ENCODE results near the gene DGCR8.

- TF ChIP-seq CTCF (conservative IDR thresholded peaks at IDR 0.05; ENCODE audit: low read depth, low read length) (no peak), CEBPB (IDR thresholded peaks at IDR 0.05; ENCODE audit: low read depth, low read length) (no peak), POLR2A (IDR thresholded peaks at IDR 0.05; ENCODE audit: low read depth, low read length) (no peak), MXI1 (IDR thresholded peaks at IDR 0.05; ENCODE audit: borderline replicate concordance, low read depth, low read length) (no peak), BHLHE40 (IDR thresholded peaks at IDR 0.05; ENCODE audit: low read depth, low read length) (no peak), MAFK (IDR thresholded peaks at IDR 0.05; ENCODE audit: low read depth, low read length) (no peak), USF2 (IDR thresholded peaks at IDR 0.05; ENCODE audit: low read depth, low read length) (no peak), SMC3 (IDR thresholded peaks at IDR 0.05; ENCODE audit: low read depth, low read length) (no peak), MAZ (IDR thresholded peaks at IDR 0.05; ENCODE audit: borderline replicate concordance, low read depth, low read length) (no peak), RAD21 (IDR thresholded peaks at IDR 0.05; ENCODE audit: low read length) (no peak), FOS (IDR thresholded peaks at IDR 0.05; ENCODE audit: low read depth, low read length) (no peak)
Observed at GRCh38 chr22:20036084-20036482, 44.0 kb upstream of the DGCR8 start.
